PC-9 (cell line): ENCODE results near the gene ITIH2. TPM values are rescaled to one million over a fixed set of nuclear protein-coding genes. Genes with fewer than 3 reads are reported as not detected.

Source experiments
- BruUV-seq: library from RNA; stranded (reverse); fragments of 400-500 nt; replicated peaks from 2 replicates; lab custom pipeline; 2021; lab: Mats Ljungman, UMichigan
- CTCF ChIA-PET: fragments of 300-600 bp; sonication (Branson Sonifier 250); formaldehyde crosslinking; loops from one replicate; lab custom pipeline; 2022; ENCODE audit warnings: antibody characterized with exemption; lab: Charles Lee
- POLR2A ChIA-PET: fragments of 300-600 bp; sonication (Branson Sonifier 250); formaldehyde crosslinking; loops from one replicate; lab custom pipeline; 2022; ENCODE audit warnings: antibody characterized with exemption; ENCODE audit not compliant: unreplicated experiment; lab: Charles Lee
- DNase-seq, 2 experiments: peaks; one replicate each; pipeline versions ENCODE4 v3.0.0 to v3.0.0-alpha.2; 2015 to 2022; ENCODE audit warnings: mixed read lengths in 1 of 2
- H2AFZ ChIP-seq: fragments of 200-600 bp; sonication (generic); 2 replicates; pipeline ENCODE4 v1.8.1; 2017; ENCODE audit warnings: antibody characterized with exemption
- H3F3A ChIP-seq: fragments of 200-600 bp; sonication (generic); 2 replicates; pipeline ENCODE4 v1.8.1; 2017; ENCODE audit warnings: antibody characterized with exemption, mild to moderate bottlenecking, low read depth; ENCODE audit not compliant: insufficient read depth
- H3K27ac ChIP-seq: fragments of 200-600 bp; sonication (generic); 2 replicates; pipeline ENCODE4 v1.6.1; 2016; ENCODE audit warnings: mixed run types
- H3K27me3 ChIP-seq: fragments of 200-600 bp; sonication (generic); 2 replicates; pipeline ENCODE4 v1.6.1; 2016; ENCODE audit warnings: low read depth, mixed run types; ENCODE audit not compliant: insufficient read depth
- H3K36me3 ChIP-seq: fragments of 200-600 bp; sonication (generic); 2 replicates; pipeline ENCODE4 v1.6.1; 2016; ENCODE audit warnings: low read depth, mixed run types
- H3K4me1 ChIP-seq: fragments of 200-600 bp; sonication (generic); replicated peaks from 2 replicates; pipeline ENCODE4 v1.6.1; 2016; ENCODE audit warnings: mixed run types; ENCODE audit not compliant: insufficient read depth
- H3K4me2 ChIP-seq: fragments of 200-600 bp; sonication (generic); 2 replicates; pipeline ENCODE4 v1.6.1; 2017; ENCODE audit warnings: mixed run types
- H3K4me3 ChIP-seq: fragments of 200-600 bp; sonication (generic); 2 replicates; pipeline ENCODE4 v1.6.1; 2016; ENCODE audit warnings: mixed run types
- H3K79me2 ChIP-seq: fragments of 200-600 bp; sonication (generic); 2 replicates; pipeline ENCODE4 v1.6.1; 2017; ENCODE audit warnings: low read depth, mixed run types
- H3K9me2 ChIP-seq: fragments of 200-600 bp; sonication (generic); 2 replicates; pipeline ENCODE4 v1.8.1; 2017; ENCODE audit warnings: mild to moderate bottlenecking; ENCODE audit not compliant: insufficient read depth
- H3K9me3 ChIP-seq: fragments of 200-600 bp; sonication (generic); 2 replicates; pipeline ENCODE4 v1.8.1; 2016; ENCODE audit warnings: low read depth; ENCODE audit not compliant: insufficient read depth
- H4K20me1 ChIP-seq: fragments of 200-600 bp; sonication (generic); 2 replicates; pipeline ENCODE4 v1.8.1; 2017; ENCODE audit not compliant: insufficient read depth
- CTCF ChIP-seq: fragments of 200-600 bp; sonication (generic); conservative IDR thresholded peaks from 2 replicates; pipeline ENCODE4 v1.6.1; 2017; ENCODE audit warnings: mixed run types, antibody characterized with exemption, mild to moderate bottlenecking, moderate library complexity
- EZH2 ChIP-seq: fragments of 200-600 bp; sonication (generic); IDR thresholded peaks from 2 replicates; pipeline ENCODE4 v1.8.0; 2017; ENCODE audit warnings: antibody characterized with exemption, low read depth
- intact Hi-C: fragments of 100-400 bp; cut with micrococcal nuclease; formaldehyde crosslinking; loops from one replicate; pipeline ENCODE4 v1.10.0; 2022; ENCODE audit not compliant: unreplicated experiment
- total RNA-seq: library from RNA; stranded (reverse); gene quantifications from 2 replicates; pipeline ENCODE4 v1.2.3, GENCODE V29; 2021

ITIH2 gene
- total RNA-seq, 1 experiment from 2014 or later, result not detected

- Histone ChIP-seq H3F3A (no peaks in the 10 kb centered on the region), H3K36me3 (no peaks in the 10 kb centered on the region), H3K4me1 (no peaks in the 10 kb centered on the region), H2AFZ (no peak overlapping the region), H4K20me1 (no peaks in the 10 kb centered on the region), H3K9me2 (no peaks in the 10 kb centered on the region), H3K79me2 (no peaks in the 10 kb centered on the region), H3K4me3 (no peak overlapping the region), H3K27me3 (peaks cover 47% of the 10 kb centered on the region; the same call in 1 of the 2 replicates), H3K4me2 (no peak overlapping the region), H3K9me3 (no peaks in the 10 kb centered on the region), H3K27ac (no peak overlapping the region)
- TF ChIP-seq EZH2, result no peak
- no peak for TF ChIP-seq CTCF
- CTCF ChIA-PET, result no interaction called here
- POLR2A ChIA-PET, result no interaction called here
- no peak for DNase-seq
- intact Hi-C loops, result no loop called here
- BruUV-seq, result no TSS peak
Observed at GRCh38 chr10:7659560-7659959, 43.6 kb upstream of the ITIH2 start.

- H3F3A ChIP-seq, result no peaks in the 10 kb centered on the region
- CTCF ChIA-PET, result no interaction called here
- no peak overlapping the region for H3K27ac ChIP-seq
- no peaks in the 10 kb centered on the region for H3K9me2 ChIP-seq
- no peaks in the 10 kb centered on the region for H3K4me1 ChIP-seq
- H3K4me2 ChIP-seq, result no peak overlapping the region
- H4K20me1 ChIP-seq, result no peaks in the 10 kb centered on the region
- POLR2A ChIA-PET, result no interaction called here
- TF ChIP-seq EZH2, result no peak
- no peak for TF ChIP-seq CTCF
- no peaks in the 10 kb centered on the region for H3K9me3 ChIP-seq
- no peaks in the 10 kb centered on the region for H3K79me2 ChIP-seq
- H2AFZ ChIP-seq, result no peak overlapping the region
- H3K27me3 ChIP-seq, result peaks cover 42% of the 10 kb centered on the region
- intact Hi-C loops, result no loop called here
- H3K4me3 ChIP-seq, result no peak overlapping the region
- no peak for DNase-seq
- H3K36me3 ChIP-seq, result no peaks in the 10 kb centered on the region
- BruUV-seq, result no TSS peak
Observed at GRCh38 chr10:7662522-7662921, 40.6 kb upstream of the ITIH2 start.

- no peak overlapping the region for H2AFZ ChIP-seq
- H3K27ac ChIP-seq, result no peak overlapping the region
- intact Hi-C loops, result no loop called here
- no peak overlapping the region for H3K4me3 ChIP-seq
- no peaks in the 10 kb centered on the region for H3K9me3 ChIP-seq
- DNase-seq, result no peak
- H3K36me3 ChIP-seq, result no peaks in the 10 kb centered on the region
- ChIA-PET CTCF (no interaction called here), POLR2A (no interaction called here)
- H3F3A ChIP-seq, result no peaks in the 10 kb centered on the region
- H3K4me1 ChIP-seq, result no peaks in the 10 kb centered on the region
- no peaks in the 10 kb centered on the region for H3K79me2 ChIP-seq
- TF ChIP-seq CTCF (no peak), EZH2 (no peak)
- BruUV-seq, result no TSS peak
- H3K27me3 ChIP-seq, result peaks cover 42% of the 10 kb centered on the region
- no peaks in the 10 kb centered on the region for H3K9me2 ChIP-seq
- no peaks in the 10 kb centered on the region for H4K20me1 ChIP-seq
- H3K4me2 ChIP-seq, result no peak overlapping the region
Observed at GRCh38 chr10:7664707-7665106, 38.4 kb upstream of the ITIH2 start.
